Type B pancreatic cell (in vitro differentiated cells): ENCODE data around the gene KRTCAP3. TPM values are rescaled to one million over a fixed set of nuclear protein-coding genes. Genes with fewer than 3 reads are reported as not detected.

Source experiments
- DNase-seq: peaks from one replicate; pipeline ENCODE4 v3.0.0; 2021; ENCODE audit warnings: mixed read lengths; ENCODE audit not compliant: unreplicated experiment; ENCODE audit errors: extremely low spot score
- H3K27ac Mint-ChIP-seq: 2 replicates; pipeline ENCODE4 v1.8.0; 2021; ENCODE audit warnings: mild to moderate bottlenecking, mixed read lengths
- H3K27me3 Mint-ChIP-seq: 2 replicates; pipeline ENCODE4 v1.8.0; 2021; ENCODE audit warnings: mixed read lengths
- H3K36me3 Mint-ChIP-seq: 2 replicates; pipeline ENCODE4 v1.8.0; 2021; ENCODE audit warnings: mixed read lengths
- H3K4me1 Mint-ChIP-seq: one replicate; pipeline ENCODE4 v1.8.0; 2021; ENCODE audit warnings: mixed read lengths; ENCODE audit not compliant: unreplicated experiment
- H3K4me3 Mint-ChIP-seq: 2 replicates; pipeline ENCODE4 v1.8.0; 2021; ENCODE audit warnings: mild to moderate bottlenecking, mixed read lengths
- H3K9me3 Mint-ChIP-seq: 2 replicates; pipeline ENCODE4 v1.8.0; 2021; ENCODE audit warnings: mixed read lengths
- CTCF ChIP-seq: fragments of 200-600 bp; sonication (generic); conservative IDR thresholded peaks from 2 replicates; pipeline ENCODE4 v1.5.0; 2021; ENCODE audit warnings: antibody characterized with exemption, mild to moderate bottlenecking
- total RNA-seq: library from RNA; stranded (reverse); gene quantifications from 2 replicates; pipeline ENCODE4 v1.2.1, GENCODE V29; 2021; ENCODE audit warnings: low replicate concordance

Gene KRTCAP3
- total RNA-seq, 1 donor from 2014 or later: 23.9 TPM

- TF ChIP-seq CTCF: no peak
- H3K4me3 Mint-ChIP-seq: no peak overlapping the region
- DNase-seq: no peak
- no peaks in the 10 kb centered on the region for H3K27me3 Mint-ChIP-seq
- no peaks in the 10 kb centered on the region for H3K9me3 Mint-ChIP-seq
- peaks cover 5% of the 10 kb centered on the region for H3K4me1 Mint-ChIP-seq
- H3K27ac Mint-ChIP-seq: peak overlapping the region; percentile 88
- peaks cover 45% of the 10 kb centered on the region for H3K36me3 Mint-ChIP-seq
Measured at GRCh38 chr2:27445155-27445554, 3.0 kb downstream of the KRTCAP3 start.

GRCh38 chr2:27445615-27446014 is 3.4 kb downstream of the KRTCAP3 start:
- Mint-ChIP-seq H3K4me1 (peaks cover 5% of the 10 kb centered on the region), H3K27ac (peak overlapping the region; percentile 88), H3K36me3 (peaks cover 41% of the 10 kb centered on the region), H3K4me3 (no peak overlapping the region), H3K9me3 (no peaks in the 10 kb centered on the region), H3K27me3 (no peaks in the 10 kb centered on the region)
- no peak for DNase-seq
- TF ChIP-seq CTCF: no peak

GRCh38 chr2:27446057-27446456 is 3.9 kb downstream of the KRTCAP3 start:
- DNase-seq: no peak
- no peak for TF ChIP-seq CTCF
- H3K4me1 Mint-ChIP-seq: peaks cover 5% of the 10 kb centered on the region
- no peaks in the 10 kb centered on the region for H3K27me3 Mint-ChIP-seq
- H3K36me3 Mint-ChIP-seq: peaks cover 38% of the 10 kb centered on the region
- H3K4me3 Mint-ChIP-seq: no peak overlapping the region
- no peaks in the 10 kb centered on the region for H3K9me3 Mint-ChIP-seq
- peak overlapping the region; percentile 88 for H3K27ac Mint-ChIP-seq

GRCh38 chr2:27448381-27448780 is 6.2 kb downstream of the KRTCAP3 start:
- DNase-seq: no peak
- Mint-ChIP-seq H3K27ac (peak overlapping the region; percentile 13), H3K4me3 (no peak overlapping the region), H3K36me3 (peaks cover 30% of the 10 kb centered on the region), H3K27me3 (no peaks in the 10 kb centered on the region), H3K9me3 (no peaks in the 10 kb centered on the region), H3K4me1 (no peaks in the 10 kb centered on the region)
- no peak for TF ChIP-seq CTCF

- H3K27ac Mint-ChIP-seq: no peak overlapping the region
- DNase-seq: no peak
- H3K4me3 Mint-ChIP-seq: no peak overlapping the region
- H3K9me3 Mint-ChIP-seq: no peaks in the 10 kb centered on the region
- no peaks in the 10 kb centered on the region for H3K27me3 Mint-ChIP-seq
- H3K36me3 Mint-ChIP-seq: peaks cover 32% of the 10 kb centered on the region
- no peaks in the 10 kb centered on the region for H3K4me1 Mint-ChIP-seq
- no peak for TF ChIP-seq CTCF
Measured at GRCh38 chr2:27451095-27451494, 8.9 kb downstream of the KRTCAP3 start.

GRCh38 chr2:27453968-27454367 is 11.8 kb downstream of the KRTCAP3 start:
- Mint-ChIP-seq H3K4me3 (no peak overlapping the region), H3K27me3 (no peaks in the 10 kb centered on the region), H3K27ac (no peak overlapping the region), H3K4me1 (no peaks in the 10 kb centered on the region), H3K36me3 (peaks cover 24% of the 10 kb centered on the region), H3K9me3 (no peaks in the 10 kb centered on the region)
- TF ChIP-seq CTCF: no peak
- no peak for DNase-seq
